ENCODE data around the gene MAK.

GRCh38 chr6:10883312-10884244 is 45.2 kb upstream of the MAK start:
- TF ChIP-seq CTCF (IDR thresholded peaks at IDR 0.05 in 4 of 5, conservative IDR thresholded peaks at IDR 0.05 in 1 of 5): no peak
- no peak for TF ChIP-seq POLR2A (IDR thresholded peaks at IDR 0.05)

Measured in gastrocnemius medialis (tissue), 4 donors.